ENCODE results near the gene GRIK4.

GRIK4 gene

DNA sequence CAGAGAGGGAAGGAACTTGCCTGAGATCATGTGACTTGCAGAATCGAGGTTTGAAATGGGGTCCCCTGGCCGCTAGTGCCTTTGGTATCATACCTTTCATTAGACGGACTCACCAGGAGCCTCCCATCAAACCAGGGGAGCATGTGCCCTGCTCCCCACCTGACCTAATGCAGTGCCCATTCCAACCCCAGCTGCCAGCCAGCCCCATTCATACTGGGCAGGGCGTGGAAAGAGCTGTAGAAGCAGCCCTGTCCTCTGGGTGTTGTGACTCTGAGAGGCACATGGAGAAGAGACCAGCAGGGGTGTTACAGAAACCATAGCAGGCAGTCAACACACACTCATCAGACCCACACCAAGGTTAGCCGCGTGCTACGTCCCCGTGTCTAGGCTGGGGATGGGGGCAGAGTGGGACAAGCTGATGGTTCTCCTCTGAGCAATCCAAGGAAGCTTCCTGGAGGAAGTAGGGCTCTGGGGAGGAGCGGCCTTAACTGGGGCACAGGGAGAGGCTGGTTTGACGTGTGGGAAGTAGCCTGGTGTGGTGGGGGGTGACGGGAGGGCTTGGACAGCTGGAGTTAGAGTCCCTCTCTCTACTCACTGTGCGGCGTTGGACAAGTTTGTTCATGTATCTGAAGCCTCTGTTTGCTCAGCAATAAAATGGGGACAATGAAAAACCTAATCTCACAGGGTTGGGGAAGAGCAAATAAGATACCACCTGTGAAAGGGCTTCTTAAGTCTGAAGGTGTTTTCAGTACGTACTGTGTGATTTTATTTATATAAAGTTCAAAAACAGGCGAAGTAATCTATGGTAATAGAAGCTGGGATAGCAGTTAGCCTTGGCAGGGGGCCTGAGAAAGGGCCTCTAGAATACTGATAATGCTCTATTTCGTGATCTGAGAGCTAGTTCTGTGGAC is 14.0 kb downstream of the GRIK4 start:
- no peak for DNase-seq

DNA sequence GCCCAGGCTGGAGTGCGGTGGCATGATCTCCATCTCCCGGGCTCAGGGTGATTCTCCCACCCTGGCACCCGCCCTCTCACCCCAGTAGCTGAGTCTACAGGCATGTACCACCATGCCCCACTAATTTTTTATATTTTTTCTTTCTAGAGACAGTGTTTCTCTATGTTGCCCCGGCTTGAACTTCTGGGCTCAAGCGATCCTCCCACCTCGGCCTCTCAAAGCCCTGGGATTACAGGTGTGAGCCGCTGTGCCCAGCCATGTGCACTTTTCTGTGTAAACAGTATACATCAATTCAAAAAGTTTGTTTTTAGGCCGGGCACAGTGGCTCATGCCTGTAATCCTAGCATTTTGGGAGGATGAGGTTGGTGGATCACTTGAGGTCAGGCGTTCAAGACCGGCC is 14.7 kb downstream of the GRIK4 start:
- DNase-seq = no peak

DNA sequence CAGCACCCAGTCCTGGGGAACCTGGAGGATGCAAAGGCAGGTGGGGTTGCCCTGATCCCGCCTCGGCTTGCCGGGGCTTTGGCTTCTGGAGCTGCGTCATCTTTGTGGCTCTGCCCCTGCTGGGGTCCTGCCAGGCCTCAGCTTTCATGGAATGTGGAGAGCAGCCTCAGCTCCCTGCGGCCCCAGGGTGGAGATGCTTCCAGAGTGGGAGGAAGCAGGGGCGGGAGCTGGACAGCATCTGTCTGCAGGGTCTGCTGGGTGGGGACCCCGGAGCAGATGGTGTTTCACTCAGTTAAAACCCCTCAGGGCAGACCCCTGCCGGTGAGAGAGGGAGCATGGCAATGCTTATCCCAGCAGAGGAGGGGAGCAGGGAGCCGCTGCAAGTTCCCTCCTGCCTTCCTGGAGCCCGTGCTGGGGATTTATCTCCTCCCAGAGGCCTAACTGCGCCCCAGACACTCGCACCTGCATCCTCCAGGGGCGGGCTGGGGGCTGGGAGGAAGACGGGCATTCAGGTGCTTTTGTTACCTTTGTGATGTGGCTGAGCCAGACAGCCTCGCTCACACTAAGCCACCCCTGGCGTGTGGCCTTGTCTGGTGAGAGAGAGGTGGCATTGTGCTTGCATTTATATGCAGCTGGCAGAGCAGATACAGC is 15.7 kb downstream of the GRIK4 start:
- no peak for DNase-seq

DNA sequence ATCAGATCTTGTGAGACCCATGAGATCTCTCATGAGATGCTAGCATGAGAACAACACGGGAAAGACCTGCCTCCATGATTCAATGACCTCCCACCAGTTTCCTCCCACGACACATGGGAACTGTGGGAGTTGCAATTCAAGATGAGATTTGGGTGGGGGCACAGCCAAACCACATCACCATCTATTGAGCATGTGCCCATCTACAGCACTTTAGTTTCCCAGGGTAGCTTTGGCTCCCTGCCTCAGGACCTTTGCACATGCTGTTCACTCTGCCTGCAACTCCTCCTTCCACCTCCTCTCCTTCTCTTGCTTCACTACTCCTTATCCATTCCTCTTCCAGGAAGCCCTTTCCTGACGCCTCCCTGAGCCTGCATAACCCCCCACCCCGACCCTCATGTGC is 17.2 kb downstream of the GRIK4 start:
- no peak for DNase-seq

DNA sequence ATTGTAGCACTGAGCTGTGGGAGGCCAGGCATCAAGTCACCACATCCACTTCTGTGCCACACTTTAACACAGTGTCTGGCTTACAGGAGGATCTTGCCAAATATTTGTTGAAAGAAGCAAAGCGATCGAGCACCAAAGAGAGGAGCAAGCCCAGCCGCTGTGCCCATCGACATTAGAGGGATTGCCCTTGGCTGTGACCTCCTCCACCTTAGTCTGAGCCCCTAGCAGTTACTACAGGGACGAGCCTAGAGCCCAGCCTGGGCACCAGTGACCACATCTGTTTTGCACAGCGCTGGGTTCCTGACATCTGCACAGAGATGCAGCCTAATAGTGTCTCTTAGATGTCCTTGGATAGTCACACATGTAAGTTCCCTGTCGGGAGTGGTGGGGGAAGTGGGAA is 17.7 kb downstream of the GRIK4 start:
- no peak for DNase-seq

DNA sequence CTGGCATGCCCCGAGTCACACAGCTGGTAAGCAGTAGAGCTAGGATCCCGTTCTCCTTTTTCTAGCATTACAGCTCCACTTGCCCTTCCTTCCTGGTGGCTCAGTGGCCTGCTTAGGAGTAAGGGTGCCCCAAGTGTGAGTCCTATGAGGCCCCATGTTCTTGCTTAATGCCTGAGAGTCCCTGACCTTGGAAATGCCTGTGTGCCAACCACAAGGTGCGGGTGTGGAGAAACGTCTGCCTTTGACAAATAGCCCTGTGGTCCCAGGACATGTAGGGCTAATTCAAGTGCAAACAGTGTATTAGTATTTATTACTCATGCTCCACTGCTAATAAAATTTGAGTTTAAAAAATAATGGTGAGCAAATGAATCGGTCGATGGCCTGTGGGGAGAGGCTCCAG is 18.4 kb downstream of the GRIK4 start:
- DNase-seq = no peak

DNA sequence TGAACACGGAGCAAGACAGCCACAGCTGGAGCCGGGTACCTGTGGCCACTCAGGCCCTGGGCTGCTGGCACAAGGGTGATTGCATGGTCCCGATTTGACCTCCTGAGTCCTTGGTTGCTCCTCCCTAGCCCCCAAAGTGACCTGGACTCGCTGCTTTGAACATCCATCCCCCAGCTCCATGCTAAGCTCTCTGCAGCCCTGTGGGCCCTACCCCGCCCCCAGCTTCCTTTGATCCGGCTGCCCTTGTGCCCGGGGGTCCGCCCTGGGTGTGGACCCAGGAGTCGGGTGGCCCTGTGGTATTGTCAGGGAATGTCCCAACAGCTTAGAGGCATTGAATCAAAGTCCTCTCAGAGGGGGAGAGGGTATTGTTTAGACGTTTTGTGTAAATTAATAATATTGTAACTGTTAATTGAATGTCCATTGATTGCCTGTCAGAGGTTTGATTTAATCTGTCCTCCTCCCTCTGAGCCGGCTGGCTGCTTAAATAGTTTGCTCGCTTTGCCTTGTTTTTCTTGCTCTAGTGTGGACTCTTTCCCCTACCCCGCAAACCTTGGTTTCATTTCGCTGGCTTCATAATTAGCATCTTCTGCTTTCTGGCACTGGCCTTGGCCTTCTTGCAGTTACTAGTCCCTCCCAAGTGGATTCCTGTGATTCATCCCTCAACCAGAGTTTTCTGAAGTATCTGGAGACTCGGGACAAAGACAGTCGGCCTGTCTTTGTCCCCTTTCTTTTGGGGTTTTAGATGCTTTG is 20.7 kb downstream of the GRIK4 start:
- DNase-seq = no peak

DNA sequence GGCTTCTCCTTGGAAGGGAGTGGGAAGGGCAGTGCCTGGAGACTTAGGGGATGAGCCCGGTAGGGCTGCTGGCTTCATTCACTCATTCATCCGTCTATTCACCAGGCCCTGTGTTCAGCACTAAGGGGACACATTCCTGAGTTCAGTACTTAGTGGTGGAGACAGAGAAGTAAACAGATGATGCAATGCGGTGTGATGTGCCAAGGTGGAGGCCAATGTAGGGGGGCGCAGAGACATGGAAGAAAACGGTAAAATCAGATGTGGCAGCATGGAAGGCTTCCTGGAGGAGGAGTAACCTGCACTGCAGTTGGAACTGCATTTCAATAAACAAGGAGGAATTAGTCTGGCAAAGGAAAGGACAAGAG is 21.3 kb downstream of the GRIK4 start:
- DNase-seq = no peak

DNA sequence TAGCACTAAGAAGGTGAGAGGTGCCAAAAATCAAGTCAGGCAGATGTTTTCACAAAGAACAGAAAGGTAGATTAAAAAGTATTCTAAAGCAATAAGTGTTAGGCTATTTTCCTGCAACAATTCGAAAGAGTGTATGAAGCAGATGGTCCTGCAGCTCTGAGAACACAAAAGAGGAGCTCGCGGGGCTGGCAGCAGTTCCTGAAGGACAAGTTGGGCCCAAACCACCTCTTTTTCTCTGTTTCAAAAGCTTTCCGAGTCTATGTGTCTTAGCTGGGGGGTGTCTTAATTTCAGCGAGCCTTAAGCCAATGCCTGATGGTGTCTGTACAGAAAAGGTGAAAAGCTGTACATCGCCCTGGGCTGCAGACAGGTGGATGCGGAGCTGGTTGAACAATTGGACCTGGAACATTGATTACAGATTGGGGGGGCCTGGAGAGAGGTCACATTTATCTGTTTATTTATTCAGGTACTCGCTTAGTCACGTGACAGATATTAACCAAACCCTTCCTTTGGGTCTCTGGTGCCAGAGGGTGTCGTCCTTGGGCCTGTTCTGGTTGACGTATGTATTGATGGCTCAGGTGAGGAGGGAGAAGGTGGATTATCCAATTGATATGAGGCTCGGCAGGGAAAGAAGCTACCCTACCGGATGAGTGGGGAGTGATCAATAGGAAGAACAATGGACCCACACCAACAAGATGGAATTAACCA is 24.7 kb downstream of the GRIK4 start:
- DNase-seq = no peak

DNA sequence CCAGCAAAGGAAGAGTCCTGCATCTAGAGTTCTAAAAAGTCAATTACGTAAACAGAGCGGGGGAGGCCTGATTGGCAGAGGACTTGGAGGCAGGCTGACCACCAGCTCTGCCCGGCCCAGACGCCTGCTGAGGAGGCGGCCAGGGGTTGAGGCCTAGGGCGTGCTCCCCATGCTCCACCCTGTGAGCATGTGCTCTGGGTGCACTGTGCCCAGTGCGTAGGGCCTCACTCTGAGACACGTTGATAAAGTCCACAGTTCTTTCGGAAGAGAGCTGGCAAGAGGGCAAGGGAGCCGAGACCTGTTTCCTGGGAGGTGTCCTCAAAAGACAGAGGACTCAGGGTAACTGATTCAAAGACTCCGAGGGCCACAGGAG is 25.2 kb downstream of the GRIK4 start:
- DNase-seq = no peak

DNA sequence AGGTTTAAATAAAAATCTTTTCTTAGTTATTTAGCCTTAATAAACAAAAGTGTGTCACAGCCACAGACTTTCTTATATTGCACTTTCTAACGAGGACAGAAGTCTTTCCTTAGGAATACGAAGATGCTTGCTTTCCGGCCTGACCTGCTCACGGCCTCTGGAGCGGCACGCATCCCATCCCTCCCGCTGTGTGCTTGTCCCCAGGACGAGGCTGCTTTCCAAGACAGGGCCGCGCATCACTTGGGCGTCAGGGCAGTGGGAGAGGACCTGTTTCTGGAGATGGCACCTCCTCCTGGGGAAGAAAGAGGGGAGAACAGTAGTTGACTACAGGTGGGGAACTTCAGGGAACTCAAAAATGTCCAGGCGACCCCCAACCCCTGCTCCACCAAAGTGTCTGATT is 26.4 kb downstream of the GRIK4 start:
- no peak for DNase-seq

DNA sequence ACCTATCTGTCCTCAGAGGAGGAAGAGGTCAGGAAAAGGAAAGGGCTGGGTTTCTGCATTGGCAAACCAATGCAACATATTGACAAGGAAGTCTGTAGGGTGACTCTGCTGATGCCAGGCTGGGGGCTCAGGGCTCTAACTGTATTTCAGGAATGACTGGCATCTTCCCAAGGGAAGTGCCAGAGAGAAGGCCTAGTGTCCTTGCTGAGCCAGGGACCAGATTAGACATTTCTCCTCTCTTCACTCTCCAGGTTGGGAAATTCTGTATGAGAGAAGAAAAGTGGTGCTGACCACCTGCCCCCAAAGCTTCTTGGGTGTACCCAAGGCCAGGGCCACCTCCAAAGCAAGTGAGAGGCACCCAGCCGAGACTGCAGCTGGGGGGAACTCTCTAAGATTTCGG is 27.2 kb downstream of the GRIK4 start:
- no peak for DNase-seq

DNA sequence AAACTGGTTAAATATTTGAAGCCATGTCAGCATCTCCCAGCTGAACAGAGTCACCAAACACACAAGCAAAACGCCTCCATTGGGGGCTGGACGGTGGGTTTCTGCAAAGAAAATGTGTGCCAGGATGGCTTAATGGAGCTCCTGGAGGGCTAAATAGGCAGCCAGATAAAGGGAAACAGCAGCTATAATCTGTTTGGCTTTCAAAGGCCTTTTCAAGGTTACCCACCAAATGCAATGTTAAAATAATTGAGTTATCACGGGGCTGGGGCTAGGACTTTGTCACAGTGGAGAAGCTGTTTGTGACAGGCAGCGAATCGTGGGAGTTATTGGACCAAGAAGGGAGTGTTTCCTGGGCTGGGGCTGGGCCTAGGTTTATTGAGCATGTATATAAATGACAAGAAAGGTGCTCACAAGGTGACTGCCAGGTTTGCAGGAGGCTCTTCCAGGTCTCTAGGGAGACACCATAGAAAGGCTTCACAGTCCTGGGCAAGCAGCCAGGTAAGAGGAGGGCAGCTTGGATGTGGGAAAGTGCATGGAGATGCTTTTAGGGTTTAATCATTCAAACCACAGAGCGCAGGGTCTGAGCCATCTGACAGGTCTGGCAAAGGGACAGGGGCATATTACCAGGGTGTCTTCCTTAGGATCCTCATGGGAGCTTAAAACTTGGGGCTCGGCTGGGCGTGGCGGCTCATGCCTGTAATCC is 28.3 kb downstream of the GRIK4 start:
- DNase-seq = no peak

DNA sequence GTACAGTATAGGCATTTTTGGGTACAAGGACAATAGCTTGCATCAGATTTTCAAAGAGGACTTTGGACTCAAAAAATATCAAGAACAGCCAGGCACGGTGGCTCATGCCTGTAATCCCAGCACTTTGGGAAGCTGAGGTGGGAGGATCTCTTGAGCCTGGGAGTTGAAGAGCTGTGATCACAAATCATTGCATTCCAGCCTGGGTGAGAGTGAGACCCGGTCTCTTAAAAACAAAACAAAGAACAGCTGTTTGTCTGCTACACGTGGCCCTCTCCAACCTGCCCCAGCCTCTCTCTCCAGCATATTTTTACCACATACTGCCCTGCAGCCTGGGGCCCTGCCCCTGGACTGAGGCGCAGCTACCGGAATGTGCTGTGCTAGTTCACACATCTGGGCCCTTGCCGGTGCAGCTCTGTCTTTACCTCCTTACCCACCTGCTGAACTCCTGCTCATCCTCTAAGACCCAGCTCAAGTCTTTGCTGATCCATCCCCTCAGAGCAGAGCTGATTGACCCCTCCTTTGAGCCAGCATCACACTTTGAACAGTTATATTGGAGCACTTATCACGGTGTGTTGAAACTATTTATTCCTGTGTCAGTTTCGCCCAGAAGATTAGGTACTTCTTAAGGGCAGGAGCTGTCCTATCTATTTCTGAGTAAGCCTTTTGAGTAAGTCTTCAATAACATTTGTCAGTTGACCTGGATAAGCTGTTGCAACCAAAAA is 29.4 kb downstream of the GRIK4 start:
- DNase-seq = no peak

DNA sequence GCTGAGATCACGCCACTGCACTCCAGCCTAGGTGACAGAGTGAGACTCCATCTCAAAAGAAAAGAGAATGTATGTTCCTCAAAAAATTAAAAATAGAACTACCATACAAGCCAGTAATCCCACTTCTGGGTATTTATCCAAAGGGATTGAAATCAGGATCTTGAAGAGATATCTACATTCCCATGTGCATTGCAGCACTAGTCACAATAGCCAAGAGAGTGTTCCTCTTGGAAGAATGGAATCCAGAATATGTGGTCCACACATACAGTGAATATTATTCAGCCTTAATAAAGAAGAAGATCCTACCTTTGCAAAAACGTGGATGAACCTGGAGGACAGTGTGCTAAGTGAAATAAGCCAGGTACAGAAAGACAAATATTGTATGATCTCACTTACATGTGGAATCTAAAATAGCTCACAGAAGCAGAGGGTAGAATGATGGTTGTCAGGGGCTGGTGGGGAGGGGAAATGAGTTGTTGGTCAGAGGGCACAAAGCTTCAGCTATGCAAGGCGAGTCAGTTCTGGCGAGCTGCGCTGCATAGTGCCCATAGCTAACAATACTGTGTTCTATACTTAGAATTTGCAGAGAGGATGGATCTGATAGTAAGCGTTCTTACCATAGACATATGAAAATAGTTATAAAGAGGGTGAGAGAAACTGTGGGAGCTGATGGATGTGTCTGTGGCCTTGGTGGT is 32.1 kb downstream of the GRIK4 start:
- no peak for DNase-seq

DNA sequence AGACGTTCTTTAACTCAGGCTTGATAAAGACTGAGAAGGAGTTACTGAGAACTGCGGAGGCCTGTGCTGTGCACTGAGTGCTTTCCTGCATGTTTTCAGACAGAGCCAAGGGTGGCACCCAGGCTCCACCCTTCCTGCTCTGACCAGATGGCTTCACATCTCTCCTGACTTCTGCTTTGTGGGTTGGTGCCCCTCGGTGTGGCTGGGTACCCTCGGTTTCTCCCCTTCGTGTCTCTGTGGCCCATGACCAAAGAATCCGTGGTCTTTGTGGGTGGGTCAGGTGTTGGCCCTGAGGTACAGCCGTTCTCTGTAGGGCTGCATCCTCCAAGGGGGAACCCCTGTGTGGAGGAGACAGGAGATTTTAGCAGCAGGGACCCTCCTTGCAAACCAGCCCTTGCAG is 34.3 kb downstream of the GRIK4 start:
- DNase-seq = no peak

DNA sequence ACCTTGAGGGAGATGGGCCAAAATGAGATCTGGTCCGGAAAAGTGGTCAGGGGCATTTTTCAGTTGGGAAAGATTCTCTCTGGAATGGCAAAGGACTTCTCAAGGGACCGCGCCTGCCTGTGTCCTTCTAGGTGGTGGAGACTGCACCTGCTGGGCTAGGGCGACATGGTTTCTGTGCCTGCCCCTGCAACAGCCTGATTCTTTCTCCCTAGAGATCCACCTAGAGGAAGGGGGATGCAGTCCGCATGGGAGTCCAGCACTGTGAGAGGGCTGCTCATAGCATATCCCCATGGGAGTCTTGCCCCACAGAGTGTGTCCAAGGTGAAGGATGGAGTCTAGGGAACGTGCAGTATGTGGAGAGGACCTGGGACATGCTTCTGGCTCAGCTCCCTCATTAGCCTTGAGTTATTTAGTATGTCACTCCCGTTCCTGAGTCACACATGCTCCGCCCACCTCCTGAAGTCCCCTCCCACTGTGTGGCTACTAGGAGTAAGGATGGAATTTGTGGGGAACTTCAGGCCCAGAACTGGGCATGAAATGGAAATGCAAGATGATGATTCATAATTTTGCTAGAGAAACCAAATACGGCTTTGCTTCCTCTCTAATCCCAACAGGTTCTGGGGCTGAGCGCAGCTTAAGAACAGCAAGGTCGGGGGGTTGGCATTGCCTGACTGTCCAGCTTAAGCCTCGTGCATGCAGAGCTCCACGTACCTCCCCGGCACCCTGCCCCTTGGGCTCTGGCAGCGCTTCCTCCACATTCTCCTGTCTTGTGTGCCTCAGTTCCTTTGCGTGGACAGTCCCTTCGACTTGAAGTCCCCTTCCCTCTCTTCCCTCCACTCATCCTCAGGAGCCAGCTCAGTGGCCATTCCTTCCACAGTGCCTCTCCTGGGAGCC is 35.0 kb downstream of the GRIK4 start:
- no peak for DNase-seq

DNA sequence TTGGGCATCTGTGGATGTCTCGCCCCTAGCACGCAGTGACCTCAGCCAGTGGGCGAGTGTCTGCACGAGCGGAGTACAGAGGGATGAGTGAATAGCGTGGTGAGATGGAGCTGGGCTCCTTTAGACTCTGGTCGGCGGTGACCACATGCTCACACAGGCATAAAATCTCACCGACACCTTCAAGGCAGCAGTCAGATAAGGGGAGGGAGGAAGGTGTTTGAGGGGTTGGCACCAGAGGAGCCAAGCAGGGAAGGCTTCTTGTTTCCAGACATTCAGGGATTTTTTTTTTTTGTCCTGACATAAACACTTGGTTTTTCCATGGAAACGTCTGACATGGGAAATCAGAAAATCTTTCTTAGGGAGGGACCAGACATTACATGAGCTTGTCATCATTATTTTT is 35.8 kb downstream of the GRIK4 start:
- no peak for DNase-seq

DNA sequence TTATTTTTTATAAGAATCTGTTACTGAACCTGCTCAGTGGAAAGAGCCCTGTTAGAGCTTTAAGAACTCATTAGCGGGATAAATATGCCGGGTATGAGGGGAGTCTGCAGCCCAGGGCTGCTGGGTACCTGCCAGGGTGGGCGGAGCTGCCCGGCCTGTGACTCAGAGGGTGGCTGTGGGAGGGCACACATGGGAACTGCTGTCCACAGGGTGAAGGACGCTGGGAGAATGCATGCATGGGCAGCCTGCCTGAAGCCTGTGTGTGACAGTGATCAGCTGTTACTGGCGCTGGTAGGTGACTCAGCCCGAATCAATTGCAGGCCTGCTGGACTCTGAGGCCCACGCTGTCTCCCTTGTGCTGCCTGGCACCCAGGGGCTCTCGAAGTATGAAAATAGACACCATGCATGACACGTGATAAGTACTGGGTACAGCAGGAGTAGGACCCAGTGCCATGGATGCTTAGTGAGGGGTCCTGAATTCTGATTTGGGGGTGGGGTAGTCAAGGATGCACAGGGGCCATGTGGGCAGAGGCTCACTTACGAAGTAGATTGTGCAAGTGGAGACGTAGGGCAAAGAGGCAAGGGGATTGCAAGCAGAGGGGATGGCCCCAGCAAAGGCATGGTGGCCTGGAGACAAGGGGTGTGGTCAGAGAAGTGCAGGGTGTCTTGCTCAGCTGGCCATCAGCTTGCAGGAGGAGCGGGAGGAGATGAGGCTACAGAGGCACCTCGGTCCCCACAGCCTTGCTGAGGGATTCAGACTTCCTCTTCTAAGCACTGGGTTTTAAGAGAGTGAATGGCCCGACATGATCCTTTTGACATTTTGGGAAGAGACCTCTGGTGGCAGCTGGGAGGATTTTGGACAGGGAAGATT is 36.5 kb downstream of the GRIK4 start:
- no peak for DNase-seq
